ENCODE measurements around the gene TES. TPM values are rescaled to one million over a fixed set of nuclear protein-coding genes. Genes with fewer than 3 reads are reported as not detected.

The TES gene
- total RNA-seq, 1 donor from 2014 or later = 33.9 TPM

GRCh38 chr7:116257156-116257555, 46.8 kb downstream of the TES start:
- no peaks in the 10 kb centered on the region for H3K36me3 ChIP-seq (ENCODE audit: control insufficient read depth in 3 of 3, insufficient read depth in 3 of 3, low read length in 3 of 3)
- no peak overlapping the region for H3K4me3 ChIP-seq (ENCODE audit: low read length in 3 of 3)
- no peak overlapping the region for H3K9ac ChIP-seq (ENCODE audit: low read depth in 1 of 3, low read length in 3 of 3)
- no peak overlapping the region for H3K27ac ChIP-seq (ENCODE audit: low read depth, low read length)
- H3K9me3 ChIP-seq (ENCODE audit: control insufficient read depth in 3 of 3, low read length in 3 of 3) = no peaks in the 10 kb centered on the region
- no peaks in the 10 kb centered on the region for H3K27me3 ChIP-seq (ENCODE audit: control insufficient read depth in 3 of 3, insufficient read depth in 3 of 3, low read length in 3 of 3)
- peaks cover 0 to 4% (median 0%) of the 10 kb centered on the region in 3 donors for H3K4me1 ChIP-seq (ENCODE audit: control insufficient read depth in 3 of 3, insufficient read depth in 3 of 3, low read length in 3 of 3)

GRCh38 chr7:116258734-116259133, 48.4 kb downstream of the TES start:
- Histone ChIP-seq H3K9me3 (ENCODE audit: control insufficient read depth in 3 of 3, low read length in 3 of 3) (no peaks in the 10 kb centered on the region), H3K27ac (ENCODE audit: low read depth, low read length) (no peak overlapping the region), H3K9ac (ENCODE audit: low read depth in 1 of 3, low read length in 3 of 3) (no peak overlapping the region), H3K36me3 (ENCODE audit: control insufficient read depth in 3 of 3, insufficient read depth in 3 of 3, low read length in 3 of 3) (no peaks in the 10 kb centered on the region), H3K4me3 (ENCODE audit: low read length in 3 of 3) (no peak overlapping the region), H3K4me1 (ENCODE audit: control insufficient read depth in 3 of 3, insufficient read depth in 3 of 3, low read length in 3 of 3) (peaks cover 0 to 4% (median 0%) of the 10 kb centered on the region in 3 donors), H3K27me3 (ENCODE audit: control insufficient read depth in 3 of 3, insufficient read depth in 3 of 3, low read length in 3 of 3) (no peaks in the 10 kb centered on the region)

GRCh38 chr7:116259156-116259870, 49.0 kb downstream of the TES start:
- Histone ChIP-seq H3K4me1 (ENCODE audit: control insufficient read depth in 3 of 3, insufficient read depth in 3 of 3, low read length in 3 of 3) (peaks cover 0 to 4% (median 0%) of the 10 kb centered on the region in 3 donors), H3K27ac (ENCODE audit: low read depth, low read length) (no peak overlapping the region), H3K9me3 (ENCODE audit: control insufficient read depth in 3 of 3, low read length in 3 of 3) (no peaks in the 10 kb centered on the region)

GRCh38 chr7:116259871-116260440, 49.6 kb downstream of the TES start:
- H3K9me3 ChIP-seq (ENCODE audit: control insufficient read depth in 3 of 3, low read length in 3 of 3) = no peaks in the 10 kb centered on the region
- no peaks in the 10 kb centered on the region for H3K36me3 ChIP-seq (ENCODE audit: control insufficient read depth in 3 of 3, insufficient read depth in 3 of 3, low read length in 3 of 3)
- H3K27me3 ChIP-seq (ENCODE audit: control insufficient read depth in 3 of 3, insufficient read depth in 3 of 3, low read length in 3 of 3) = no peaks in the 10 kb centered on the region
- no peak overlapping the region for H3K27ac ChIP-seq (ENCODE audit: low read depth, low read length)
- H3K4me3 ChIP-seq (ENCODE audit: low read length in 3 of 3) = no peak overlapping the region
- H3K4me1 ChIP-seq (ENCODE audit: control insufficient read depth in 3 of 3, insufficient read depth in 3 of 3, low read length in 3 of 3) = peaks cover 0 to 4% (median 0%) of the 10 kb centered on the region in 3 donors
- H3K9ac ChIP-seq (ENCODE audit: low read depth in 1 of 3, low read length in 3 of 3) = no peak overlapping the region

More at GRCh38 chr7:116259156-116259870, 49.0 kb downstream of the TES start:
- no peaks in the 10 kb centered on the region for H3K27me3 ChIP-seq (ENCODE audit: control insufficient read depth in 3 of 3, insufficient read depth in 3 of 3, low read length in 3 of 3)
- no peaks in the 10 kb centered on the region for H3K36me3 ChIP-seq (ENCODE audit: control insufficient read depth in 3 of 3, insufficient read depth in 3 of 3, low read length in 3 of 3)
- H3K9ac ChIP-seq (ENCODE audit: low read depth in 1 of 3, low read length in 3 of 3) = no peak overlapping the region
- H3K4me3 ChIP-seq (ENCODE audit: low read length in 3 of 3) = no peak overlapping the region

GRCh38 chr7:116261904-116262303, 51.6 kb downstream of the TES start:
- Histone ChIP-seq H3K9ac (ENCODE audit: low read depth in 1 of 3, low read length in 3 of 3) (no peak overlapping the region), H3K27ac (ENCODE audit: low read depth, low read length) (no peak overlapping the region), H3K27me3 (ENCODE audit: control insufficient read depth in 3 of 3, insufficient read depth in 3 of 3, low read length in 3 of 3) (no peaks in the 10 kb centered on the region), H3K36me3 (ENCODE audit: control insufficient read depth in 3 of 3, insufficient read depth in 3 of 3, low read length in 3 of 3) (no peaks in the 10 kb centered on the region), H3K4me3 (ENCODE audit: low read length in 3 of 3) (no peak overlapping the region), H3K4me1 (ENCODE audit: control insufficient read depth in 3 of 3, insufficient read depth in 3 of 3, low read length in 3 of 3) (peaks cover 0 to 4% (median 0%) of the 10 kb centered on the region in 3 donors), H3K9me3 (ENCODE audit: control insufficient read depth in 3 of 3, low read length in 3 of 3) (no peaks in the 10 kb centered on the region)

- Histone ChIP-seq H3K4me1 (ENCODE audit: control insufficient read depth in 3 of 3, insufficient read depth in 3 of 3, low read length in 3 of 3) (peaks cover 0 to 2% (median 1%) of the 10 kb centered on the region in 3 donors), H3K4me3 (ENCODE audit: low read length in 3 of 3) (no peak overlapping the region), H3K9ac (ENCODE audit: low read depth in 1 of 3, low read length in 3 of 3) (no peak overlapping the region), H3K36me3 (ENCODE audit: control insufficient read depth in 3 of 3, insufficient read depth in 3 of 3, low read length in 3 of 3) (no peaks in the 10 kb centered on the region), H3K9me3 (ENCODE audit: control insufficient read depth in 3 of 3, low read length in 3 of 3) (no peaks in the 10 kb centered on the region), H3K27me3 (ENCODE audit: control insufficient read depth in 3 of 3, insufficient read depth in 3 of 3, low read length in 3 of 3) (no peaks in the 10 kb centered on the region), H3K27ac (ENCODE audit: low read depth, low read length) (no peak overlapping the region)
Measured at GRCh38 chr7:116265881-116266280, 55.5 kb downstream of the TES start.

- no peak overlapping the region for H3K27ac ChIP-seq (ENCODE audit: low read depth, low read length)
Measured at GRCh38 chr7:116269466-116269865, 59.1 kb downstream of the TES start.

GRCh38 chr7:116271161-116271913, 61.0 kb downstream of the TES start:
- Histone ChIP-seq H3K9ac (ENCODE audit: low read depth in 1 of 3, low read length in 3 of 3) (peak overlapping the region in 1 of 3 donors; percentile 4), H3K36me3 (ENCODE audit: control insufficient read depth in 3 of 3, insufficient read depth in 3 of 3, low read length in 3 of 3) (no peaks in the 10 kb centered on the region), H3K9me3 (ENCODE audit: control insufficient read depth in 3 of 3, low read length in 3 of 3) (no peaks in the 10 kb centered on the region), H3K27me3 (ENCODE audit: control insufficient read depth in 3 of 3, insufficient read depth in 3 of 3, low read length in 3 of 3) (no peaks in the 10 kb centered on the region), H3K4me3 (ENCODE audit: low read length in 3 of 3) (peak overlapping the region in 1 of 3 donors; percentile 10), H3K27ac (ENCODE audit: low read depth, low read length) (peak overlapping the region; percentile 80), H3K4me1 (ENCODE audit: control insufficient read depth in 3 of 3, insufficient read depth in 3 of 3, low read length in 3 of 3) (peaks cover 12 to 20% (median 17%) of the 10 kb centered on the region in 3 donors)

More at GRCh38 chr7:116269466-116269865, 59.1 kb downstream of the TES start:
- Histone ChIP-seq H3K9ac (ENCODE audit: low read depth in 1 of 3, low read length in 3 of 3) (no peak overlapping the region), H3K27me3 (ENCODE audit: control insufficient read depth in 3 of 3, insufficient read depth in 3 of 3, low read length in 3 of 3) (no peaks in the 10 kb centered on the region), H3K9me3 (ENCODE audit: control insufficient read depth in 3 of 3, low read length in 3 of 3) (no peaks in the 10 kb centered on the region), H3K4me1 (ENCODE audit: control insufficient read depth in 3 of 3, insufficient read depth in 3 of 3, low read length in 3 of 3) (peaks cover 12 to 20% (median 16%) of the 10 kb centered on the region in 3 donors), H3K36me3 (ENCODE audit: control insufficient read depth in 3 of 3, insufficient read depth in 3 of 3, low read length in 3 of 3) (no peaks in the 10 kb centered on the region), H3K4me3 (ENCODE audit: low read length in 3 of 3) (no peak overlapping the region)

- H3K27me3 ChIP-seq (ENCODE audit: control insufficient read depth in 3 of 3, insufficient read depth in 3 of 3, low read length in 3 of 3) = no peaks in the 10 kb centered on the region
- peak overlapping the region in 2 of 3 donors; percentile 25 to 41 for H3K4me3 ChIP-seq (ENCODE audit: low read length in 3 of 3)
- peak overlapping the region in 1 of 3 donors; percentile 46 for H3K9ac ChIP-seq (ENCODE audit: low read depth in 1 of 3, low read length in 3 of 3)
- no peaks in the 10 kb centered on the region for H3K9me3 ChIP-seq (ENCODE audit: control insufficient read depth in 3 of 3, low read length in 3 of 3)
- peaks cover 17 to 22% (median 21%) of the 10 kb centered on the region in 3 donors for H3K4me1 ChIP-seq (ENCODE audit: control insufficient read depth in 3 of 3, insufficient read depth in 3 of 3, low read length in 3 of 3)
- peak overlapping the region; percentile 80 for H3K27ac ChIP-seq (ENCODE audit: low read depth, low read length)
- no peaks in the 10 kb centered on the region for H3K36me3 ChIP-seq (ENCODE audit: control insufficient read depth in 3 of 3, insufficient read depth in 3 of 3, low read length in 3 of 3)
Measured at GRCh38 chr7:116271963-116272886, 61.9 kb downstream of the TES start.

Measured in skeletal muscle tissue (tissue), 4 donors.